CD14-positive monocyte (primary cell): ENCODE data around the gene CAPN13. TPM values are rescaled to one million over a fixed set of nuclear protein-coding genes. Genes with fewer than 3 reads are reported as not detected.

Source experiments
- DNase-seq, 3 donors: peaks; one replicate each; pipeline ENCODE4 v3.0.0-alpha.2; 2011 to 2022
- H2AFZ ChIP-seq: 2 replicates; pipeline ENCODE4 v1.6.0; 2012; ENCODE audit warnings: mild to moderate bottlenecking, low read depth, low read length, inconsistent platforms; ENCODE audit not compliant: insufficient read depth, poor library complexity, severe bottlenecking
- H3K27ac ChIP-seq, 2 donors: 1 replicate in 1 of 2; 2 replicates in 1 of 2; pipeline ENCODE4 v1.5.1; 2012 to 2013; ENCODE audit warnings: low read length in 2 of 2, control low read depth in 1 of 2, inconsistent platforms in 1 of 2, low read depth in 1 of 2, mild to moderate bottlenecking in 1 of 2
- H3K27me3 ChIP-seq, 2 donors: one replicate each; pipeline versions ENCODE4 v1.6.0 to v1.6.1; 2011 to 2013; ENCODE audit warnings: low read length in 2 of 2; ENCODE audit not compliant: control insufficient read depth in 2 of 2, insufficient read depth in 2 of 2
- H3K36me3 ChIP-seq, 2 donors: replicated peaks in 1 of 2; 1 replicate in 1 of 2; 2 replicates in 1 of 2; pipeline versions ENCODE4 v1.5.1 to v1.6.1; 2012 to 2013; ENCODE audit warnings: low read length in 2 of 2, control low read depth in 1 of 2, inconsistent platforms in 1 of 2, mild to moderate bottlenecking in 1 of 2; ENCODE audit not compliant: insufficient read depth in 2 of 2, control insufficient read depth in 1 of 2
- H3K4me1 ChIP-seq, 2 donors: 1 replicate in 1 of 2; 2 replicates in 1 of 2; pipeline versions ENCODE4 v1.5.1 to v1.6.1; 2012 to 2013; ENCODE audit warnings: low read length in 2 of 2, control low read depth in 1 of 2, inconsistent platforms in 1 of 2, mild to moderate bottlenecking in 1 of 2, moderate library complexity in 1 of 2; ENCODE audit not compliant: insufficient read depth in 2 of 2, control insufficient read depth in 1 of 2
- H3K4me2 ChIP-seq: replicated peaks from 2 replicates; pipeline ENCODE3; 2012; ENCODE audit warnings: low read length, moderate library complexity, mild to moderate bottlenecking; ENCODE audit not compliant: poor library complexity, severe bottlenecking; ENCODE audit errors: extremely low read depth
- H3K4me3 ChIP-seq, 3 experiments: fragments of 200-600 bp in 1 of 3; sonication (generic) in 1 of 3; replicated peaks in 1 of 3; 1 replicate in 2 of 3; 2 replicates in 1 of 3; pipeline ENCODE4 v1.5.1; 2011 to 2013; ENCODE audit warnings: low read length in 3 of 3, mild to moderate bottlenecking in 3 of 3, control low read depth in 2 of 3, low read depth in 2 of 3, inconsistent platforms in 1 of 3, moderate library complexity in 1 of 3
- H3K79me2 ChIP-seq: 2 replicates; pipeline ENCODE4 v1.6.0; 2012; ENCODE audit warnings: mild to moderate bottlenecking, control low read depth, inconsistent platforms, low read length, moderate library complexity; ENCODE audit not compliant: insufficient read depth
- H3K9ac ChIP-seq: 2 replicates; pipeline ENCODE4 v1.6.0; 2017; ENCODE audit warnings: low read length, mild to moderate bottlenecking; ENCODE audit not compliant: insufficient read depth, poor library complexity, severe bottlenecking
- H3K9me3 ChIP-seq, 2 donors: replicated peaks in 1 of 2; 1 replicate in 1 of 2; 2 replicates in 1 of 2; pipeline versions ENCODE4 v1.5.1 to v1.6.1; 2012 to 2013; ENCODE audit warnings: low read length in 2 of 2, control low read depth in 1 of 2; ENCODE audit not compliant: control insufficient read depth in 1 of 2, insufficient read depth in 1 of 2
- H4K20me1 ChIP-seq: 2 replicates; pipeline ENCODE4 v1.6.0; 2012; ENCODE audit warnings: mild to moderate bottlenecking, low read length, control low read depth, moderate library complexity; ENCODE audit not compliant: insufficient read depth
- H3K27ac Mint-ChIP-seq, 7 donors: one replicate each; pipeline ENCODE4 v1.8.0; 2020; ENCODE audit warnings: mild to moderate bottlenecking in 7 of 7, mixed read lengths in 7 of 7, moderate library complexity in 6 of 7, inconsistent platforms in 2 of 7
- H3K27me3 Mint-ChIP-seq, 3 donors: one replicate each; pipeline ENCODE4 v1.8.0; 2021 to 2022; ENCODE audit warnings: low read depth in 3 of 3, mild to moderate bottlenecking in 3 of 3, mixed read lengths in 3 of 3, moderate library complexity in 3 of 3, inconsistent platforms in 1 of 3
- H3K36me3 Mint-ChIP-seq, 2 donors: one replicate each; pipeline ENCODE4 v1.8.0; 2020; ENCODE audit warnings: mixed read lengths in 2 of 2, inconsistent platforms in 1 of 2, mild to moderate bottlenecking in 1 of 2
- H3K4me1 Mint-ChIP-seq: one replicate; pipeline ENCODE4 v1.8.0; 2020; ENCODE audit warnings: mild to moderate bottlenecking, mixed read lengths
- H3K4me3 Mint-ChIP-seq, 2 donors: one replicate each; pipeline ENCODE4 v1.8.0; 2020; ENCODE audit warnings: mild to moderate bottlenecking in 2 of 2, mixed read lengths in 2 of 2, moderate library complexity in 1 of 2
- H3K9me3 Mint-ChIP-seq, 7 donors: one replicate each; pipeline ENCODE4 v1.8.0; 2020 to 2022; ENCODE audit warnings: mixed read lengths in 7 of 7, mild to moderate bottlenecking in 6 of 7, moderate library complexity in 6 of 7, inconsistent platforms in 2 of 7
- WGBS: methylation state at CpG from one replicate; pipeline ENCODE4 v1.1.5; 2013; ENCODE audit warnings: missing lambda C conversion rate; ENCODE audit not compliant: insufficient coverage; 5-methylcytosine and 5-hydroxymethylcytosine counted together
- intact Hi-C, 2 donors: fragments of 100-400 bp; cut with micrococcal nuclease; formaldehyde crosslinking; loops; one replicate each; pipeline versions ENCODE4 v1.15.0 to v1.15.1; 2023
- polyA plus RNA-seq, 3 donors: library from polyadenylated mRNA; depleted of rRNA in 1 of 3; unstranded in 2 of 3; stranded (reverse) in 1 of 3; fragments of 300-500 nt in 2 of 3; fragments of >200 nt in 1 of 3; fragmentation: Illumina TruSeq in 2 of 3; gene quantifications; 1 replicate in 2 of 3; 2 replicates in 1 of 3; pipeline ENCODE4 v1.2.3, GENCODE V29; 2012 to 2021
- TF ChIP-seq, protein P1 (sequence below): fragments of 200-600 bp; IDR thresholded peaks from one replicate; pipeline ENCODE4 v1.8.0; 2022; ENCODE audit warnings: antibody characterized with exemption, mild to moderate bottlenecking

The CAPN13 gene
- polyA plus RNA-seq, 3 donors, result not detected

- Histone ChIP-seq H3K4me3 (no peak overlapping the region), H3K36me3 (no peaks in the 10 kb centered on the region), H3K27ac (no peak overlapping the region), H3K79me2 (no peaks in the 10 kb centered on the region), H3K4me1 (no peaks in the 10 kb centered on the region), H4K20me1 (no peaks in the 10 kb centered on the region), H3K27me3 (peaks cover 0 to 2% of the 10 kb centered on the region in 2 donors), H2AFZ (no peak overlapping the region), H3K4me2 (no peak overlapping the region), H3K9ac (no peak overlapping the region), H3K9me3 (no peaks in the 10 kb centered on the region)
- Mint-ChIP-seq H3K27me3 (peaks cover 7 to 18% (median 13%) of the 10 kb centered on the region in 3 donors), H3K9me3 (peaks cover 0 to 2% (median 0%) of the 10 kb centered on the region in 7 donors), H3K4me1 (no peaks in the 10 kb centered on the region), H3K27ac (peak overlapping the region in 1 of 7 donors; percentile 31), H3K36me3 (no peaks in the 10 kb centered on the region), H3K4me3 (no peak overlapping the region)
- intact Hi-C loops, result no loop called here
- no peak for DNase-seq
- TF ChIP-seq, protein P1, sequence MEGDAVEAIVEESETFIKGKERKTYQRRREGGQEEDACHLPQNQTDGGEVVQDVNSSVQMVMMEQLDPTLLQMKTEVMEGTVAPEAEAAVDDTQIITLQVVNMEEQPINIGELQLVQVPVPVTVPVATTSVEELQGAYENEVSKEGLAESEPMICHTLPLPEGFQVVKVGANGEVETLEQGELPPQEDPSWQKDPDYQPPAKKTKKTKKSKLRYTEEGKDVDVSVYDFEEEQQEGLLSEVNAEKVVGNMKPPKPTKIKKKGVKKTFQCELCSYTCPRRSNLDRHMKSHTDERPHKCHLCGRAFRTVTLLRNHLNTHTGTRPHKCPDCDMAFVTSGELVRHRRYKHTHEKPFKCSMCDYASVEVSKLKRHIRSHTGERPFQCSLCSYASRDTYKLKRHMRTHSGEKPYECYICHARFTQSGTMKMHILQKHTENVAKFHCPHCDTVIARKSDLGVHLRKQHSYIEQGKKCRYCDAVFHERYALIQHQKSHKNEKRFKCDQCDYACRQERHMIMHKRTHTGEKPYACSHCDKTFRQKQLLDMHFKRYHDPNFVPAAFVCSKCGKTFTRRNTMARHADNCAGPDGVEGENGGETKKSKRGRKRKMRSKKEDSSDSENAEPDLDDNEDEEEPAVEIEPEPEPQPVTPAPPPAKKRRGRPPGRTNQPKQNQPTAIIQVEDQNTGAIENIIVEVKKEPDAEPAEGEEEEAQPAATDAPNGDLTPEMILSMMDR, result no peak
- 92% methylated on average over 9 of the region's 9 CpGs for WGBS
Observed at GRCh38 chr2:30756971-30757370, 50.3 kb downstream of the CAPN13 start.

DNA sequence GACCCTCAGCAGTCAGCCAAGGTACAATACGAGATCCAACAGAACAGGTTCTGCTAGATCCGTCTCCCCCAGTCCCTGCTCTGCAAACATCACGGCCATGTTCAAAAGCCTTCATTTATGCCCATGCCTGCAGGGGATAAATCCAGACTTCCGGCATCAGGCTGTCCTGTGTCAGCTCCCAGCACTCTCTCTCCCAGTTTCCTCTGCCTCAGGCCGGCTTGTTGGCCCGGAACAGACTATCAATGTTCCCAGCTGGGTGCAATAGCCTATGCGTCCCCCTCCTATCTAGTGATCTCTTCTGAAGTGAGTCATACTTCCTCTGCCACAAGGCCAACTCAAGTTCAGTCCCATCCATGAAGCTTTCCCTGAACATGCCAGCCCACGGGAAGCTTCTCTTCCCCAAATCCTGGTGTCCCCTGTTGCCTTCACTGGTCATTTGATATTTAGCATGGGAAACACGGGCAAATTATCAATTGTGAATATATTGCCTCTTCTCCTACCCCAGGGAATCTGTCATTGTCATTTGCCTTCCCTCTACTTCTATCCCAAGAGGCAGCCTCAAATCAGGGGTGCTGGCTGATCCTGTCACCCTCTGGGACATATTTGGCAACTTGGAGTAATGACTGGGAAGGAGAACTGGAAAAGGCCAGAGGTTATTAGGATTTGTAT lies 51.1 kb downstream of the CAPN13 start:
- H3K79me2 ChIP-seq, result no peaks in the 10 kb centered on the region
- no peak for DNase-seq
- intact Hi-C loops, result no loop called here
- Mint-ChIP-seq H3K4me1 (no peaks in the 10 kb centered on the region), H3K27me3 (peaks cover 5 to 18% (median 13%) of the 10 kb centered on the region in 3 donors), H3K36me3 (no peaks in the 10 kb centered on the region), H3K4me3 (no peak overlapping the region), H3K27ac (no peak overlapping the region), H3K9me3 (peaks cover 0 to 2% (median 0%) of the 10 kb centered on the region in 7 donors)
- no peak overlapping the region for H3K9ac ChIP-seq
- no peaks in the 10 kb centered on the region for H3K9me3 ChIP-seq
- H3K27me3 ChIP-seq, result peaks cover 0 to 2% of the 10 kb centered on the region in 2 donors
- H3K4me3 ChIP-seq, result no peak overlapping the region
- no peaks in the 10 kb centered on the region for H3K4me1 ChIP-seq
- TF ChIP-seq, protein P1, result no peak
- H3K27ac ChIP-seq, result no peak overlapping the region
- H4K20me1 ChIP-seq, result no peaks in the 10 kb centered on the region
- no peaks in the 10 kb centered on the region for H3K36me3 ChIP-seq
- H3K4me2 ChIP-seq, result no peak overlapping the region
- 76% methylated on average over 8 of the region's 9 CpGs for WGBS
- no peak overlapping the region for H2AFZ ChIP-seq
